Adrenal gland (tissue), 5 donors: ENCODE measurements around the gene CRADD.
"Not testable (repeated sequence)": the region's sequence is repeated elsewhere in the genome, so short reads cannot be mapped to it uniquely, and the experiment has no call there.

Source experiments
- POLR2A ChIP-seq, 2 donors: fragments of 450-650 bp; IDR thresholded peaks; one replicate each; pipeline ENCODE4 v1.6.1; 2017; ENCODE audit warnings: antibody characterized with exemption in 2 of 2, mild to moderate bottlenecking in 2 of 2, moderate library complexity in 1 of 2
- TF ChIP-seq, protein P1 (sequence below), 6 experiments: fragments of 450-650 bp in 4 of 6; fragments of 200-600 bp in 2 of 6; sonication (generic) in 1 of 6; IDR thresholded peaks; 1 replicate in 5 of 6; 2 replicates in 1 of 6; pipeline versions ENCODE4 v1.5.1 to v1.8.0; 2016 to 2021; ENCODE audit warnings: antibody characterized with exemption in 6 of 6, mild to moderate bottlenecking in 2 of 6, moderate library complexity in 1 of 6
- donor health status: DM: no; HTN: no; CAD: no.

DNA sequence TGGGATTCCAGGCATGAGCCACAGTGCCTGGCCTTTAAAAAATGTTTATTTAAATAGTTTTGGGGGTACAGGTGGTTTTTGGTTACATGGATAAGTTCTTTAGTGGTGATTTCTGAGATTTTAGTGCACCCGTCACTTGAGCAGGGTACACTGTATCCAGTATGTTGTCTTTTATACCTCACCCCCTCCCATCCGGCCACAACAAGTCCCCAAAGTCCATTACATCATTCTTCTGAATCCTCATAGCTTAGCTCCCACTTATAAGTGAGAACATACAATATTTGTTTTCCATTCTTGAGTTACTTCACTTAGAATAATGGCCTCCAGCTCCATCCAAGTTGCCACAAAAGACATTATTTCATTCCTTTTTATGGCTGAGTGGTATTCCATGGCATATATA is 124.5 kb downstream of the CRADD start:
- TF ChIP-seq, protein P1, sequence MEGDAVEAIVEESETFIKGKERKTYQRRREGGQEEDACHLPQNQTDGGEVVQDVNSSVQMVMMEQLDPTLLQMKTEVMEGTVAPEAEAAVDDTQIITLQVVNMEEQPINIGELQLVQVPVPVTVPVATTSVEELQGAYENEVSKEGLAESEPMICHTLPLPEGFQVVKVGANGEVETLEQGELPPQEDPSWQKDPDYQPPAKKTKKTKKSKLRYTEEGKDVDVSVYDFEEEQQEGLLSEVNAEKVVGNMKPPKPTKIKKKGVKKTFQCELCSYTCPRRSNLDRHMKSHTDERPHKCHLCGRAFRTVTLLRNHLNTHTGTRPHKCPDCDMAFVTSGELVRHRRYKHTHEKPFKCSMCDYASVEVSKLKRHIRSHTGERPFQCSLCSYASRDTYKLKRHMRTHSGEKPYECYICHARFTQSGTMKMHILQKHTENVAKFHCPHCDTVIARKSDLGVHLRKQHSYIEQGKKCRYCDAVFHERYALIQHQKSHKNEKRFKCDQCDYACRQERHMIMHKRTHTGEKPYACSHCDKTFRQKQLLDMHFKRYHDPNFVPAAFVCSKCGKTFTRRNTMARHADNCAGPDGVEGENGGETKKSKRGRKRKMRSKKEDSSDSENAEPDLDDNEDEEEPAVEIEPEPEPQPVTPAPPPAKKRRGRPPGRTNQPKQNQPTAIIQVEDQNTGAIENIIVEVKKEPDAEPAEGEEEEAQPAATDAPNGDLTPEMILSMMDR (IDR thresholded peaks at IDR 0.05) = not testable (repeated sequence)
- not testable (repeated sequence) for TF ChIP-seq POLR2A (IDR thresholded peaks at IDR 0.05)
